ENCODE data around the gene ARNT2.

Gene ARNT2

DNA sequence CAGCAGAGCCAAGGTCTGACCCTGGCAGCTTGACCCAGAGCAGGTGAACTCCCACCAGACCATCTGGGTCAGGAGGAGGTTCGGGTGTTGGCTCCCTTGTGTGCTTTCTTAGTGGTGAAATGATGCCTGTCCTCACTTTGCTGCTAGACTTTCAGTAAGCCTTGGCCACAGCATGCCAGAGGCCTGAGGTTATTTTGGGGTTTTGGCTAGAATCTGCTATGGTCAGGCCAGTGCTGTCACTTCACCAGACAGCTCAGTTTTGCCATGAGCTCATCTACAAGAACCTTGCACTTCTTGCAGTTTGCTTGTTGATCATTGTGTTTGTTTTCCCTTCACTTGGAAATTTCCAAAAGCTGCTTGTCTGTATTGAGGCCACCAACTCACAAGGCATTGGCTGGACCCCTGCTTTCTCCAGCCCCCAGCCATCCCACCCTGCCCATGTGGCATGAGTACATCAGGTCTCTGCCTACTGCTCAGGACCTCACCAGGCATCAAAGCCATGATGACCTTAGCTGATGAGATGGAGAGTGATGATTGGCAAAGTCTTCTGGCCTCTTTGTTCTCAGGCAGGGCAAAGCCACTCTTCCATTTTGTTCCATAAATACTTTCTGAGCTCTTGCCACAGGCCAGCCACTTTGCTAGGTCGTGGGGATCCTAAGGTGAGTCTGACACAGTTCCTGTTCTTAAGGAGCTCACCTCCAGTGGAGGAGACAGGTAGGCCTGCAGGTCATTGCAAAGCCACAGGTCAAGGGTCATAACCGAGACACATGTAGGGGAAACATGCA is 122.6 kb downstream of the ARNT2 start:
- no peak for DNase-seq

DNA sequence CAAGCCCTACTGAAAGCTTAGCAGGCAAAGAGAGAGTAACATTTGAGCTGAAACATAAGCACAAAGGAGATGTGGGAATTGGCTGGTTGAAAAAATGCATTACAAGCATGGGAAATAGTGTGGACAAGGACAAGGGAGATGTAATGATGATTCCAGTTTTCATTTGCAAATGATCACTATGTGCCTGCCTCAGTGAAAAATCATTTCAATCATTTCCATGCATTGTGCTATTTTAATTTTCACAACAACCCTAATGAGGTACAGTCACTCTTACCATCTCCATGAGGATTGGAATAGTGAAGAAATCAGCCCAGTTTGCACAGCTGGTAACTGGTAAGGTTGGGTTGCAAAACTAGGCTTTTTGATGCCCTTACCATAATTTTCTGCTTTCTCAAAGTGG is 123.2 kb downstream of the ARNT2 start:
- DNase-seq, result no peak

DNA sequence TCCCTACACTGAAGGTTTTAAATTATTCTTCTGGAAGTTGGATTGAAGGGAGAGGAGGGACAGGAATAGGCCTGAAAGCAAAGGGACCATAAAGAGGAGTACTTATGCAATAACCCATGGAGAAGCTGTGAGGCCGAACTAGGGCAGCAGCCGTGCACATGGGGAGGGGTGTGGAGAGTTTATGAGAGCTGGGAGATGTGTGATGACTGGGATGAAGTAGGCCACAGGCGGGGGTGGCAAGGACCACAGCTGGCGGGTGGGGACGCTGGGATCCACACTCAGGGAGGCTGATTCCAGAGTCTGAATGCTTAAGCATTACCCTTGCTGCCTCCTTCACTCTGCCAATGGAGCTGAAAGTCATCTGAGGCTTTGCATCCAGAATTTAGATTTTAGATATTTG is 123.8 kb downstream of the ARNT2 start:
- no peak for DNase-seq

DNA sequence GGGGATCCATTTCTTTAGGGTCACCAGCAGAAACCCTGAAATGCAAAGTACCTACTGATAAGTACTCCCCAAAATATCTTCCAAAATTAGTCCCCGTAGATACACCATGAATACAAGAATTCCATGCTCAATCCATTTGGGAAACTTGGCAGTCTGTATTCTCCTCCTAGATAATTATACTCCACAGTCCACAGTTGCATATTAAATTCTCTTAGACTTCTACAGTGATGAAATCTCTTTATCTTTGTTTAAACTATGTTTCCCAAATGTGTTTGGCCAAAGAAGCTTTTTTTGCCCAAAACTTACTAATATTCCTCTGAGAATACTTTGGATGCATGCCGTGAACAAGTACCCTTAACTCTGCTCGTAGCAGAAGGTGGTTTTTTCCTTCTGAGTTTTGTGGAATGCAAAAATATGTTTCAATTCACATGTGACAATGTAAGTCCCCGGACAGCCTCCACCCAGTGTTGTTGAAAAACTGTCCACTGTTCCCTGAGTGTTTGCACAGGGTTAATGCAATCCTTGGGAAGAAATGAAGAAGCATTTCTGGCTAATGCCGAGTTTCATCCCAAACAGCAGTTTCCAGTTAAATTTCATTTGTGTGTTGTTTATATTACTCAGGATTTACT is 126.7 kb downstream of the ARNT2 start:
- no peak for DNase-seq

DNA sequence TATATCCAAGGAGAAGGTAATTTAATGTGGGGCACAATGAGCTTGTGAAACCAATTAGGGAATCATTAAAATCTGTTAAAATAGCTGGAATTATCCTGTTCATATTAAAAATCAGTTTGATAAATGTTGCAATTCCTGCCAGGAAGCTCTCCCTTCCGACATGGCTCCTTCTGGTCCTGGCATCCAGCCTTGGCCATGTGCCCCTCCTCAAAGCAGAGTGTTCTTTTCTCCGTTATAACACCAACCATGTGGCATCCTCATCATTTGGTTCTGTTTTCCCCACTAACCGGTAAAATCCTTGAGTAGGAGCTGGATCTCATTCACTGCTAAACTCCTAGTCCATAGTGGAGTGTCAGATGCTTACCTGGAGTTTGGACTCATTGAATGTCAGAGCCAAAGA is 127.2 kb downstream of the ARNT2 start:
- DNase-seq, result no peak

DNA sequence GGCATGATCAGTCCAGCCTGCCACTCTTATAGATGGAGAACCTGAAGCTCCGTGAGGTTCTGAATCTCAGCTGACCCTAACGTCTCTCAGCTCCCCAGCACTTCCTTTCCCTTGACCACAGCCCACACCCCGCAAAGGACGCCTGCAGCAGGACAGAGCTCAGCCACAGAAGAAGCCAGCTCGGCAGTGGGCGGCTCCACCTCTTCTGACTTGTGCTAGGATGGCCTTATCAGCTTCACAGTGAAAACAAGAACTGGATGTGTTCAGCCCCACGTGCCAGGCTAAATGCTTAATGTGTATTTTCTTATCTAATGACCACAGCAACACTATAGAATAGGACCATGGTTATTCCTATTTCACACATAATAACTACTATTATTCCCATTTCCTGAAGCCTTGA is 127.6 kb downstream of the ARNT2 start:
- no peak for DNase-seq

DNA sequence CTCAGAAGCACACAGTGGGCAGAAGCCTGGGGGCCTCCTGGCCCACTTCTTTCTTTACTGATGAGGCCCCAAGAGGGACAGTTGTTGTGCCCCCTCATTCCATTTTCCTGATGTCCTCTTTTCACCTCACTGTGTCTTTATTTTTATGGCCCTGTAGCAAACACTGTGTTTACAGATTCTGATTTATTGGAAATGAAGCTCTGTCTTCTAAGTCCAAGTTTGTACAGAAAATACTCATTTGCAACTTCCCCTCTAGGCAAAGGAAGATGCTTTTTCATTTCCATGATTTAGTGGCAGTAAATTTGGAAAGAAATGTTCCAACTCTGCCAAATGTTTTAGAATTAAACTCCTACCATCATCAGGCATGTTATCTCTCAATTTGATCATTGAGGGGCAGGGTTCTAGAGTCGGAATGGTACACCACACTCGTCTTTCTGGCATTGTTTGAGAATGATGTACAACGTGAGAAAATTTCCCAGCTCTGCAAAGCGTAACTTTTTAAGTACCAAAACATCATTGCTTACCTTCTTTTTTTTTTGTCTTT is 129.7 kb downstream of the ARNT2 start:
- DNase-seq, result no peak

DNA sequence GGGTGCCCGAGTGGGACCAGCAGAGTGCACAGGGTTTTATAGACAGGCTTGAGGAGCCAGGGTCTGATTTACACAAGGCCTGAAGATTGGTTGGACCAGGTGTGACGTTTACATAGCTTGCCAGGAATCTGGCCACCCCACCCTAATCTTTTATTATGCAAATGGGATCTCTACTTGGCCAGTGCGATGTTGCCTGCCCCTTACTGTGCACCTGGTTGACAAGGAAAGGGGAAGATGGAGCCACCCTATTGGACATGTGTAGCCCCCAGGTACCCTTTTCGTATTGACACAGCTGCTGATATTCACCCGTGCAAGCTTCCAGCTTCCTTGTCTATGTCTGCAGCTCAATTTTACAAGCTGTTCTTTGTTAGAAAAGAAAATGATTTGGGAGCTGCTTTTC is 132.0 kb downstream of the ARNT2 start:
- no peak for DNase-seq

DNA sequence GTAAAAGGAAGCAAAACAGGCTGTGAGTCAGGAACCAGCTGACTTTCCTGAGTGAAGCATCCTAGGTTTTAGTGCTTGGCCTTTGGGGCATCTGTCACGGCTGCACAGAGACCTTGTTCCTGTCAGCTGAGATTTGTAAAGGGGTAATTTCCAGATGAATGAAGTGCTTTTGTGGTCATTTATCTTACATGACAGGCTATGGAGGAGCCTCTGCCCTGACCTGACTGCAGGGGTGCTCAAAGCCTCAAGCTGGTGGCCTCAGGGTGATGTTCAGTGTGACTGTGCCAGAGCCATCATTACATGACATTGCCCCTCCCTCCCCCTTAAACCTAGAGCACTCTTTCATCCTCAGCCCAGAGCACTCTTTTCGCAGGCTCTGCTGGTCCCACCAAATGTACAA is 132.5 kb downstream of the ARNT2 start:
- DNase-seq, result no peak

DNA sequence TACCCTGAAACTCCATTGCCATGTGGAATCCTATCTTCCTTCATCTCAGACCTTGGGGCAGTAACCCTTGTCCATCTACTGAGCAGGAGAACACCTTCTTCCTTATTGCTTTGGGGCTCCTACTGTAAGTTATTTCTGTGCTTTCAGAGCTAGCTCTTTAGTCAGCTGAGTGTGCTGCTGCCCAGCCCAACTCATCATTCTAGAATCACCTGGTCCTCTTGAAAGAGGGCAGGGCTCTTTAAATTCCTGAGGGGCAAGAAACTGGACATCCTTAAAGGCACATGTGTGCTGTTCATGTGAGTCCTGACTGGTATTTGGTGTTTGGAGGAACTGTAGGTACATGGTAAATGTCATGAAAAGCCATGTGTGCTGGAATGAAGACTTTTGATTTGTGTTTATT is 140.9 kb downstream of the ARNT2 start:
- no peak for DNase-seq

DNA sequence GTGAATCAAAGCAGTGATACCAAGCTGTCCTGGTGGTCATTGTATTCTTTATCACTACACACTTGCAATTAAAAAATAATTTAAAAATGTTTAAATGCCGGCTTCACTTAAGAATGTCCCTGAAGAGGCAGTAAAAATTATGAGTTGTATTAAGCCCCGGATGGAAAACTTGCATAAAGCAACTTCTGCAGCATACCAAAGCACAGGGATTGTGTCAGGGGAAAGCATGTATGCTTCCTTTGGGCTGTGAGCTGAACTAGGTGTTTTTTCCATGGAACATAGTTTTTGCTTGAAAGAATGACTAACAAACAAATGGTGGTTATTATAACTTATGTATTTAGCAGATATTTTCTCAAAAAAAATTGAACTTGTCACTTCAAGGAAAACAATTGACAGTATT is 143.1 kb downstream of the ARNT2 start:
- DNase-seq, result no peak

DNA sequence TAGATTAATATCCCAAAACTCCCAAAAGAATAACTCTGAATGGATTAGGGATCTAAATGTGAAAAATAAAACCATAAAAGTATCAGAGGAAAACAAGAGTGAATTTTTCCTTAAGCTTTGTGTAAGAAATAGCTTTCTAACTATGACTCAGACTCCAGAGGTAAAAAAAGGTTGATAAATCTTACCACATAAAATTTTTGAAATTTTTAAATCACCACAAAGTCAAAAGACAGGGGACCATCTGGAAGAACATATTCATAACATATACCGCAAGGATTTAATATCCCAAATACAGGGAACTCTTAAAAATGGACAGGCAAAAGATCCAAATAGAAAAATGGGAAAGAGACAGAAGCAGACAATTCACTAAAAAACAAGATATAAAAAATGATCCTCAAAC is 145.0 kb downstream of the ARNT2 start:
- DNase-seq, result no peak

DNA sequence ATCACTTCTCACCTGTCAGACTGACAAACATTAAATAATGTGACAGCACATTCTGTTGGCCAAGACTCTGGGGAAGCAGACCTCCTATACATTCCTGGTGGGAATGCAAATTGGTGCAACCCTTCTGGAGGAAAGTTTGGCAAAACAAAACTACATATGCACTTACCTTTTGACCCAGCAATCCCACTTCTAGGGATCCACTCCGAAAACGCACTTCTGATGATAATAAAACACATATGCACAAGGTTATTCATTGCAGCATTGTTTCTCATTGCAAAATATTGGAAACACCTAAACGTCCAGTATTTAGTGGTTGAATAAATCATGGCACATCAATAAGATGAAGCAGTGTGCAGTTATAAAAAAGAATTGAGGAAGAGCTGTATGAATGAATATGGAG is 145.5 kb downstream of the ARNT2 start:
- no peak for DNase-seq

DNA sequence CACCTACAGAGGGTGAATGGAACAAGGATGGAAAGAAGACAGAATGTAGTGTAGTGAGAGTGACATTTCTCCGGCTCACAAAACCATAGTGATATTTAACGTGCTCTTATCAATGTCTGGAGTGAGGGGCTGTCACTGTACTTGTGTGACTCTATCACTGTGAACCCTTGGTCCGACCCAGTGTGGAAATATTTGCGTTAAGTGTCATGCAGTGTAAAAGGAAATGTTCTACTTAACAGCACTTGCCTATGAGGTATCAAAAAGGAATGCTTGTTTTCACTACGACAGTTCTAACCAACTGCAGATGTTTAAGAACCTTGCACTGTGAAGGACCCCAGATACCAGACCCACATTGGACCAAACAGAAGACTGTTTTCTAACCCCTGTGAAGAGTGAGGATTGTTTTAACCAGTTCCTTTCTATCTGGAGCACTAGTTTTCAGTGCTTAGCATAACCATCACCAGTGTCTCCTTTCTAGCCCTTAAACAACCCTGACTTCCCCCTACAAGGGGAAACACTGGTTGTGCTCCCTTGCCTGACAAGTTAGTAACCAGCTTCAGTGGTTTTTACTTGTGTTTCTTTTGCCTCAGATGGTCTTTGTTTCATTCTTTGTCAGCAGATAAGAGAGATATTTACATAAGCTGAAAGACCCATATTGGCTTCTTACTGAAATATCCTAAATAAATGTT is 146.2 kb downstream of the ARNT2 start:
- DNase-seq, result no peak

DNA sequence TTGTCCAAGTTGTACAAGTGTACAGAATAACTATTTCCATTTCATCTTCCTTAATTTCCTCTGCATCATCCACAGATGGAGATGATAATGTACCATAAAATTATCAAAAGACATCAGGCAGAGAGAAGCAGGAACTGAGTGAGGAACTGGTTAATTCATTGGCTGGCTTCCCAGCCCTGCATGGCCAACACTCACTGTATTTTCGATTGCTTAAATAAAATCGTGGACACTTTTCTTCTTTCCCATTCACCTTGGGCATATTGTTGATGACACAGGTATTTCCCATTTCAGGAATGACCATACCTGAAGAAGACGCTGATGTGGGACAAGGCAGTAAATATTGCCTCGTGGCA is 146.7 kb downstream of the ARNT2 start:
- no peak for DNase-seq

DNA sequence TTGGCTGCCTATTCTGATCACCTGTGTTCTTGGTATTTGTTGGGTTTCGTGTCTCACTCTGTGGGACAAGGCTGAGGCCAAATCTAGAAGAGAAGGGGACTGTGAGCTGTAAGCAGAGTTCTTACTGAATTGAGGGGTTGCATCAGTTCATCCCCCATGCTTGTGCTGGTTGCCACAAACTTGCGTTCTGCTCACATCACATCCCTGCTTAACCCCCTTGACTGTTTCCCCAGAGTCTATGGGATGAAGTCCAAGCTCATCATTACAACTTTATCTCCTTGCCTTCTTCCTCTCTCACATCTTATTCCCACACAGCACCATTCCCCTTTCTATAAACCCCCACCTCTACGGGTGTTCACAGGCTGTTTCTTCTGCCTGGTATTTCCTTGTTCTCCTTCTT is 147.2 kb downstream of the ARNT2 start:
- DNase-seq, result no peak

DNA sequence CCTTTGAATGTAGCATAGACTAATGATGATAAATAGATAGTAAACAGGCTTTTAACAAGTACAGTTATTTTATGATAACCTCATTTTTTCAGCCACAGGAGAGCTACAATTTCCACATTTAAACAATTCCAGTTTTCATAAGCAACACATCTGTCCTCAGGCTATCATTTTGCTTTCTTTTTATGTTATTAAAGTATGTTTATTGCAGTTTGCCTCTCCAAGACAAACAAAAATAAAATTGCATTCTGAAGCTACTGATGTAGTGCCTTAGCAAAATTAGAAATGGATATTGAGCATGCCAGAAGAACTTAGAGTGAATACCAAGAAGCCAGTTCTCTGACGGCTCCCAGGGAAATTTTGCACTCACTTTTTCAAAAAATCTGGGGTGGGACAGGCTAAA is 150.4 kb downstream of the ARNT2 start:
- DNase-seq, result no peak

DNA sequence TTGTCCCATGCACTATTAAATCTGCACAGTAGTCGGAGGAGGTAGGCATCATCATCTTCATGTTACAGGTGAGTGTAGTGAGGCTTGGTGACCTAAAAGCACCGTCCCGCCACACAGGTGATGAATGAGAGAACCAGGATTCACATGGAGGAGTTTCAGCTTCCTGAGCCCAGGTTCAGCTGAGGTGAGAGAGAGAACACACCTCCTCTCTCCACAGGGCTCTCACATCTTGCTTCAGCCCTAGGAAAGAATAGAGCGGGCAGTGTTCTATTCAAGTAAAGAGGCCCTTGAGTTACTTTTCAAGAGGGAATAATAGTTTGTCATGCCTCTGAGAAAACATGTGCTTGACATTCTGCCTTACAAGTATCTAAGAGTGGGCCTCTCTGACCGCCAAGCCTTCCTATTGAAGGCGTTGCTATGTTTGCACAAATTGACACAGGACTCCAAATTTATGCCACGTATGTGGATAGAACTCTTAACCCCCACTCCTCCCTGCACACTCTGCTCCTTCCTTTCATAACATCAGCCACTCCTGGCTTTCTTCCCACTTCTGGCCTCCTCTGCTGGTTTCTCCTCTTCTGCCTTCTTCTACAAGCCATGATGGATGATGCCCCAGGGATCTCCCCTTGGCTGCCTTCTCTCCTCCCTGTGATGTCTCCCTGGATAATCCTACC is 152.6 kb downstream of the ARNT2 start:
- DNase-seq, result no peak

DNA sequence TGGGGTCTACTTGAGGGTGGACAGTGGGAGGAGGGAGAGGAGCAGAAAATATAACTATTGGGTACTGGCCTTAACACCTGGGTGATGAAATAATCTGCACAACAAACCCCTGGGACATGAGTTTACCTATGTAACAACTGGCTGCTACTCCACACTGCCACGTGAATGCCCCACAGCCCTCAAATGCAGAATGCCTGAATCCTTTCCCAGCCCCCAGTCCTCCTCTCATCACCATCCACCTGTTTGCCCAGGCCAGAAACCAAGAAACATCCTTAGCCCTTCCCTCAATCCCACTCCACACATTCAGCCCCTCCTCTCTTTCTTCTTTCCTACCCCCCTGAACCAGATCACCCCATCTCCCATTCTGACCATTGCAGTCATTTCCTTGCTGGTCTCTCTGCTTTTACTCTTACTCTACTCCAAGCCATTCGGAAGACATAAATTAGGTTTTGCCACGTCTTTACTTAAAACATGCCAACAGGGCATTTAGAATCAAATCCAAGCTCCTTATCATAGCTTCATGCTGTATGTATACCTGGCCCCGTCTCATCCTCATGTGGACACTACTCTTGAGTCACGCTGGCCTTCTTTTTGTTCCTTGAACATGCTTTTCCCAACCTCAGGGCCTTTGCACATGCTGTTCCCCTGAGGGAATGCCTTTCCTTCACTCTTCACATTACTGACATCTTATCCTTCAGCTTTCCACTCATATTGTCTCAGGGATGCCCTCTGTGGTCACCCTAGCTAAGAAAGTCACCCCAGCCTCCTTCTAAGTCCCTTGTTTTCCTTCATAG is 153.5 kb downstream of the ARNT2 start:
- DNase-seq, result no peak

DNA sequence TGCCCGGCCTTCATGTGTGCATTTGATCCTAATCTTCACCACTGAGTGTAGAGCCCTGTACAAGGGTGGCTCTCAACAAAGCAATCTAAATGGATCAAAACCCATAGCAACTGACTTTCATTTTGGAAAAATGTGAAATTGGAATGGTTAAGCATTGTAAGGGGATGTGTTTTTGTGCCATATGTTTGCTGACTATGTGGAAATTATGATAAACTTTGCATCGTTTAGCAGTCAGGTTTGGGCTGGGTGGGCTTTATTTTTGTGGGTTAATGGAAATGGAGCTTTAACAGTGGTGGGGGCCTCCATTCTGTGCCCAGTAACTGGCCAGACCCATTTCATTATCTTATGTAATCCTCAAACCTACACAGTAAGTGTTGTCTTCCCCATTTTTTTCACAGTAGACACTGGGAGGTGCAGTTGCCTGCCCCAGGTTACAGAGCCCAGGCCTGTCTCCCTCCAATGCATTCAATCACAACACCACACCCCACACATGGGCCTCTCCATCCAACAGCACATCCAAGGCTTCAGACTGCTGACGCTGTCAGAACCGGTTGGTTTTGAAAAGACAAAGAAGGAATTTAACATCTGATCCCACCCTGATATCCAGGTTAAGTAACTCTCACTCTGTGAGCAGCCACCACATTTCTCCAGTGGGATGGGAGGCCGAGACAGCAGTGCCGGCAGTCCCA is 154.6 kb downstream of the ARNT2 start:
- DNase-seq, result no peak

DNA sequence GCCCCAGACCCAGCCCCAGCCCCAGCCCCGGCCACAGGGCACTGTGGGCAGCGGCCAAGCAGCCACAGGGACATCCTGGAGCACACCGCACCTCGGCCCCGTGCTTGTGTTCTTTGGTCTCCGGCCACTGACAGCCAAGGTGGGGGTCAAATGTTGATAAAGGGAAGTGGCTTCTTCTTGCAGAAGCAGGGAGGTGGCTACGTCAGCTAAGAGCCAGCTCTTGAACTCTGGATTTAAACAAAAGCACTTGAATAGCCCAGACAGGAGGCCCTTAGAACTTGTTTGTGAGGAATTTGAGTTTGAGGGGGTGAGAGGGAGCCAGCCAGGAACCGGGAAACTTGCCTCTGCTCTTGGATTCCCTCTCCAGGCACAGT is 155.1 kb downstream of the ARNT2 start:
- no peak for DNase-seq

DNA sequence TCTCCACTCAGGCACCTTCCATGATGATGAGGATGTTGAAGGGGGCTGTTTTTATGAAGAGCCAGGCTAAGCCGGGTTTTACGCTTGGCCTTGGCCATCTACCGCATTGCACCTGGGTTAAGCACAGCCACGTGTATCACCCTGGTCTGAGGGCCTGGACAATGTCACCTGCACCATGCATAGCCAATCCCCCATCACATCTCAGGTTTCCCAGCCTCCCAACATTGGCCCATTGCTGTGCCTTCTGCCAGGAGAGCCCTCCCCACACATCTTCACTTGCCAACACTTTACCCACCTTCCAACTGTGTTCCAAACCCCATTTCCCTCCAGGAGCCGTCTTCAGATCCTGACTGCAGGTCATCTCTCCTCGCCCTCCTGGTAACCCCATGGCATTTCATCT is 155.6 kb downstream of the ARNT2 start:
- no peak for DNase-seq
